GM20000 (cell line): ENCODE results near the gene SPRYD3.

Experiments
- DNase-seq: peaks from one replicate; pipeline ENCODE4 v3.0.0; 2012; ENCODE audit warnings: low spot score
- TF ChIP-seq, protein P1 (sequence below): IDR thresholded peaks from 2 replicates; pipeline ENCODE4 v1.5.1; 2012; ENCODE audit warnings: mild to moderate bottlenecking, control low read depth; ENCODE audit errors: extremely low read depth, missing control alignments

Gene SPRYD3, protein sequence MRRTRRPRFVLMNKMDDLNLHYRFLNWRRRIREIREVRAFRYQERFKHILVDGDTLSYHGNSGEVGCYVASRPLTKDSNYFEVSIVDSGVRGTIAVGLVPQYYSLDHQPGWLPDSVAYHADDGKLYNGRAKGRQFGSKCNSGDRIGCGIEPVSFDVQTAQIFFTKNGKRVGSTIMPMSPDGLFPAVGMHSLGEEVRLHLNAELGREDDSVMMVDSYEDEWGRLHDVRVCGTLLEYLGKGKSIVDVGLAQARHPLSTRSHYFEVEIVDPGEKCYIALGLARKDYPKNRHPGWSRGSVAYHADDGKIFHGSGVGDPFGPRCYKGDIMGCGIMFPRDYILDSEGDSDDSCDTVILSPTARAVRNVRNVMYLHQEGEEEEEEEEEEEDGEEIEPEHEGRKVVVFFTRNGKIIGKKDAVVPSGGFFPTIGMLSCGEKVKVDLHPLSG

GRCh38 chr12:53079226-53080117 lies at the start of gene SPRYD3:
Gene SPRYD3, minus strand, starts transcription at chr12:53079390. Its CDS starts 57 bp downstream, at chr12:53079333.
- DNase-seq: peak; percentile 100
- TF ChIP-seq, protein P1, sequence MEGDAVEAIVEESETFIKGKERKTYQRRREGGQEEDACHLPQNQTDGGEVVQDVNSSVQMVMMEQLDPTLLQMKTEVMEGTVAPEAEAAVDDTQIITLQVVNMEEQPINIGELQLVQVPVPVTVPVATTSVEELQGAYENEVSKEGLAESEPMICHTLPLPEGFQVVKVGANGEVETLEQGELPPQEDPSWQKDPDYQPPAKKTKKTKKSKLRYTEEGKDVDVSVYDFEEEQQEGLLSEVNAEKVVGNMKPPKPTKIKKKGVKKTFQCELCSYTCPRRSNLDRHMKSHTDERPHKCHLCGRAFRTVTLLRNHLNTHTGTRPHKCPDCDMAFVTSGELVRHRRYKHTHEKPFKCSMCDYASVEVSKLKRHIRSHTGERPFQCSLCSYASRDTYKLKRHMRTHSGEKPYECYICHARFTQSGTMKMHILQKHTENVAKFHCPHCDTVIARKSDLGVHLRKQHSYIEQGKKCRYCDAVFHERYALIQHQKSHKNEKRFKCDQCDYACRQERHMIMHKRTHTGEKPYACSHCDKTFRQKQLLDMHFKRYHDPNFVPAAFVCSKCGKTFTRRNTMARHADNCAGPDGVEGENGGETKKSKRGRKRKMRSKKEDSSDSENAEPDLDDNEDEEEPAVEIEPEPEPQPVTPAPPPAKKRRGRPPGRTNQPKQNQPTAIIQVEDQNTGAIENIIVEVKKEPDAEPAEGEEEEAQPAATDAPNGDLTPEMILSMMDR: no peak

DNA sequence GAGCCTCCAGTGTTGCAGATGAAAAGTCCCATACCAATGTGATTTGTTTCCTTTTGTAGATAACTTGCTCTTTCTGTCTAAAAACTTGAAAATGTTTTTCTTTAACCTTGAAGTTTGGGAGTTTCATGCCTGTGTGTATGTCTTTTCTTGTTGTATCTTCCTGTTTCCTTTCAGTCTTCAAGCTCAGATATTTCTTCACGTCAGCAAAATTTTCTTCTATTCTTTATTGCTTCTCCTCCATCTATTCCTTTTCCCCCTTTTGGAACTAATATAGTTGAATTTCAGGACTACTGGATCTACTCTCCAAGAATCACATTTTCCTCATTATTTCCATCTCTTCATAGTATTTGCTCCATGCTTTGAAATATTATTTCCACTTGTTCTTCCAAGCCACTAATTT lies 48.0 kb upstream of the SPRYD3 start:
- TF ChIP-seq, protein P1: no peak
- DNase-seq: no peak

- DNase-seq: peak; percentile 15
- TF ChIP-seq, protein P1: no peak
Measured at GRCh38 chr12:53124352-53124723, 45.1 kb upstream of the SPRYD3 start.

GRCh38 chr12:53123578-53124351 lies 44.6 kb upstream of the SPRYD3 start:
- TF ChIP-seq, protein P1: no peak
- DNase-seq: peak; percentile 21

GRCh38 chr12:53122961-53123468 lies 43.8 kb upstream of the SPRYD3 start:
- TF ChIP-seq, protein P1: no peak
- peak; percentile 14 for DNase-seq

DNA sequence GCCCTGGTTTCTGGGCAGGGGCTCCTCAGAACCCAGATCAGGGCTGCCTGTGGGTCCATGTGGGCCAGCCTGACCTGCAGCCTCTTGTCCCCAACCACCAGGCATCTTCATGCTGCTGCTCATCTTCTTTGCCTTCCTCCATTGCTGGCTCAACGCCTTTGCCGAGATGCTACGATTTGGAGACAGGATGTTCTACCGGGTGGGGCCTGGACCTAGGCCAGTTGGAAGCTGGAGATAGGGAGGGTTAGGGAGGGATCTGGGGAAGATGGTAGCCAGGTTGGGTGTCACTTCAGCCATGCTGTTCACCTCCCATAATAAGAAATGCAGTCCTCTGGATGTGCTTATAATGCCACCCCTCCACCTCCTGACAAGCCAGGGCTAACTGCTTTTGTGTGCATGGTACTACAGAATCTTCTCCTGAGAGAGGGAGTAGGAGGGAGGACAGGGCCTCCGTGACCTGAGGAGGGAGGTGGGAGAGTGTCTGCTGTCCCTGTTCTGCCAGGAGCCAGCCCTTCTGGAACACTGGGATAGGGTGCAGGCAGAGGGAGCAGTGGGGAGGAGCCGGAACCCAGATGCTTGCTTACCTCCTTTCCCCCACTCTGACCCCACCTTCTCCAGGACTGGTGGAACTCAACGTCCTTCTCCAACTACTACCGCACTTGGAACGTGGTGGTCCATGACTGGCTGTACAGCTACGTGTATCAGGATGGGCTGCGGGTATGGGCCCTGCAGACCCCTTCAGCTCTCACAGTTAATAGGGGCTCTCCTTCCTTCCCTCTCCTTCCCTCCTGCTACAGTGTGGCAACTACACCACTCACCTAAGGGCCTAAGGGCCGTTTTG lies 41.7 kb upstream of the SPRYD3 start:
- DNase-seq: peak; percentile 19
- TF ChIP-seq, protein P1: no peak
